Activated CD4-positive, alpha-beta T cell treated with anti-CD3 and anti-CD28 coated beads for 24 hours (primary cell): ENCODE data around the gene GNAI3.
A peak's percentile ranks its signal among the peaks of the same experiment; 100 is the strongest.

ENCODE experiments used
- DNase-seq, 2 donors: peaks; one replicate each; pipeline ENCODE4 v3.0.0-alpha.2; 2020; ENCODE audit warnings: low read depth in 2 of 2

Gene GNAI3

DNA sequence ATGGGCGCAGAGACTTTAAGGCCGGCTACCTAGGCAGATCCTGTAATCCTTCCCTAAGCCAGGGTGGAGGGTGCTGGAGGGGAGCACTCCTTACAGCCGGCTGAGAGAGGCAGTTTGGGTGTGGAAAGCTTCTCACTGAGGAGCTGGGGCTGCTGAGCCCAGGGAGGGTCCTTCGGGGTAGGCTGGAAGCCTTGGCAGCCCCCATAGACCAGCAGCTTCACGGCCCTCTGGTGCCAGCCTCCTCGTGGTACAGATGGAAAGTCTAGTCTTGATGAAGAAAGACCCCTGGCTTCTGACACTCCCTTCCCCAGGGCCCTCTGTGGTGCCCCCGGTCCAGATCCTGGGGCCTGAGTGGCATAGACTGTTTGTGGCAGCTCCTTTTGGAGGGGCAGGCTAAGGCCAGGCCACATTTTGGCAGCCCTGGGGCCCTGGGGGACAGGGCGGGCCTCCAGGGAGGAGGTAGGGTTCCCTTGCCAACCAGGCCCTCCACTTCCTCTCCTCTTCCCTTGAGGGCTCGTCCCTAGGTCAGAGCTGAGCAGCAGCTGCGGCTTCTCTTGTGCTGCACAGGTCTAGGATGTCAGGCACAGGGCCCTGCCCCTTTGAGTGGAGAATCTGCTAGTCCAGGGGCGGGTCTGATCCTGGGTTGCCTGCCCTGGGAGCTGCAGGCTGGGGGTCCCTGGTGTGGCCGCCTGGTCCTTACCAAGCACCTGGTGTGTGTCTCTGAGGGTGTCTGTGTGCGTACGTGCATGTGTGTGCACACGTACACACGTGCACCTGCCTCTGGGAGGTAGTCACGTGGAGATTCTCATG, 76.0 kb downstream of the GNAI3 start:
- DNase-seq: no peak

DNA sequence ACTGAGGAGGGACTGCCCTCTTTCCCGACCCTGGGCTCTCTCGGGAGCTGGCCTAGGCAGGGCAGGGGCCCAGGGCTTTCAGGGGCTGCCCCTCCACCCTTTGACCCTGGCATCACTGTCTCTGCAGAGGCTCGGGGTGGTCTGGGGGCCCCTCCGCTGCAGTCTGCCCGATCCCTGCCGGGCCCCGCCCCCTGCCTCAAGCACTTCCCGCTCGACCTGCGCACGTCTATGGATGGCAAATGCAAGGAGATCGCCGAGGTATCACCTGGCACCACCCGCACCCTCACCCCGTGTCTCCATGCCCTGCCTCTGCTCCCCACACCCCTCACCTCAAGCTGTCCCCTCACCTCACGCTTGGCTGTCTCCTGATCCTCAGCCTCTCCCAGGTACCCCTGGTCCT, 76.8 kb downstream of the GNAI3 start:
- no peak for DNase-seq

DNA sequence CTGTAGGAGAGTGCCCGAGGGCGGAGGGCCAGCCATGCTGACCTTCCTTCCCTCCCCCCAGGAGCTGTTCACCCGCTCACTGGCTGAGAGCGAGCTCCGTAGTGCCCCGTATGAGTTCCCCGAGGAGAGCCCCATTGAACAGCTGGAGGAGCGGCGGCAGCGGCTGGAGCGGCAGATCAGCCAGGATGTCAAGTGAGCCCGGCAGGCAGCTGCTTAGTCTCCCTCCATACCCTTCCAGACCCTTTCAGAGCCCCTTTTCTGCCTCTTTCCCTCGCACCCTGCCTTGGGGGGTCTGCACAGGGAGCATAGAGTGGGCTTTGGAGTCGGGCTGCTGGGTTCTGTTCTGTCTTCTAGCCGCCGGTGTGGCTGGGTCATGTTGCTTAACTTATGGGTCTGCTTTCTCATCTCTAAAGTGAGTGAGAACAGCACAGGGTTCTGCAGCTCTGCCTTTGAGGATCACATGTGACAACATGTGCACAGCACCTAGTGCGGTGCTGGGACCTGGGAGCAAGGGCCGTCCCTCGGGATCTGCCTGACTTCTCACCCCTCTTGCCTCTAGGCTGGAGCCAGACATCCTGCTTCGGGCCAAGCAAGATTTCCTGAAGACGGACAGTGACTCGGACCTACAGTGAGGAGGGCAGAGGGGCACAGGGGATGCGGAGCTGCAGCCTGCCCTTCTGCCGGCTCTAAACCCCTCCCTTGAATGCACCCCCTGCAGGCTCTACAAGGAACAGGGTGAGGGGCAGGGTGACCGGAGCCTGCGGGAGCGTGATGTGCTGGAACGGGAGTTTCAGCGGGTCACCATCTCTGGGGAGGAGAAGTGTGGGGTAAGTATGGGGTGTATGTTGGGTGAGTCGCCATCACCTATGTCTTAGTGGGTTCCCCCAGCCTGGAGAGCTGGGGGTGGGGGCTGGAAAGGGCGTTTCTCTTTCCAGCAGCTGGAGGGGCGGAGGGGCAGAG, 77.5 kb downstream of the GNAI3 start:
- DNase-seq: no peak

DNA sequence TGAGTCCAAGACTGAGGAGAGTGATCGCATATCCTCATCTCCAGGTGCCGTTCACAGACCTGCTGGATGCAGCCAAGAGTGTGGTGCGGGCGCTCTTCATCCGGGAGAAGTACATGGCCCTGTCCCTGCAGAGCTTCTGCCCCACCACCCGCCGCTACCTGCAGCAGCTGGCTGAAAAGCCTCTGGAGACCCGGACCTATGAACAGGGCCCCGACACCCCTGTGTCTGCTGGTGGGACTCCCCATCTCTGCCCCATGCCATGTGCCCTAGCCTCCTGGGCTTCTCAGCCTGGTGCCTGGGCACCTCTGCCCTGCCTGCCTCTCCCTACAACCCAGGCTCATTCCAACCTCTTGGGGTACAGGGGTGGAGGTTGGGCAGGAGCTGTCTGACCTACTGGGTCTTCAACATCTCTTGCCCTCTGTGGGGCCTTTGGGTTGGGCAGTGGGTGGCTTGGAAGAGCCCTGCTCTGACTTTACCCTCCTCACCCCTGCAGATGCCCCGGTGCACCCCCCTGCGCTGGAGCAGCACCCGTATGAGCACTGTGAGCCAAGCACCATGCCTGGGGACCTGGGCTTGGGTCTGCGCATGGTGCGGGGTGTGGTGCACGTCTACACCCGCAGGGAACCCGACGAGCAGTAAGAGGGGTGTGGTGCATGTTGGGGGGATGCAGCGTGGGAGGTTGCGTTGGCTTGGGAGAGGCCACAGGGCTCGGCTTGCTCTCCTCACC, 78.4 kb downstream of the GNAI3 start:
- DNase-seq: no peak

GRCh38 chr1:109627692-109628399, 79.4 kb downstream of the GNAI3 start:
- DNase-seq: no peak

DNA sequence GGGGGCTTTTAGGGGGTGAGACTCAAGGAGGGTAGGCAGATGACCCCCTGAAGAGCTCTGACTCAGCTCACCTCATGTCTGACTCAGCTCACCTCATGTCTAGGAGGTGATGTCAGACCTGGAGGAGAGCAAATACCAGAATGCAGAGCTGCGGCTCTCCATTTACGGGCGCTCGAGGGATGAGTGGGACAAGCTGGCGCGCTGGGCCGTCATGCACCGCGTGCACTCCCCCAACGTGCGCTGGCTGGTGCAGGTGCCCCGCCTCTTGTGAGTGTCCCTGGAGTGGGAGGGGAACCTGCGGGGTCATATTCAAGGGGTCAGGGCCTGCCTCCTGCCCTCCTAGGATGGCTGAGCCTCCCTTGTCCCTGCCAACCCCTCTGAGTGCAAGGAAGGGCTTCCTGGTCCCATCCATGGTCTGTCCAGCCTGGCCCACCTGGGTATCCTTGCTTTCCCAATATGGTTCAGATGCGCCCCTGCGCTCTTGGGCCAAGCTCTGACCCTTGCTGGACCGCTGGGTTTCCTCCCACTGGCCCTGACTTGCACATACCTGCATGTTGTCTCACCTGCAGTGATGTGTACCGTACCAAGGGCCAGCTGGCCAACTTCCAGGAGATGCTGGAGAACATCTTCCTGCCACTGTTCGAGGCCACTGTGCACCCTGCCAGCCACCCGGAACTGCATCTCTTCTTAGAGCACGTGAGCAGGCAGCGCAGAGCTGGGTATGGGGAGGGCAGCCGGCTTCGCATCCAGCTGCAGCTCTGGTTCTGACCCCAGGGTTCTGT, 80.3 kb downstream of the GNAI3 start:
- no peak for DNase-seq

- no peak for DNase-seq
Measured at GRCh38 chr1:109629372-109630030, 81.1 kb downstream of the GNAI3 start.

DNA sequence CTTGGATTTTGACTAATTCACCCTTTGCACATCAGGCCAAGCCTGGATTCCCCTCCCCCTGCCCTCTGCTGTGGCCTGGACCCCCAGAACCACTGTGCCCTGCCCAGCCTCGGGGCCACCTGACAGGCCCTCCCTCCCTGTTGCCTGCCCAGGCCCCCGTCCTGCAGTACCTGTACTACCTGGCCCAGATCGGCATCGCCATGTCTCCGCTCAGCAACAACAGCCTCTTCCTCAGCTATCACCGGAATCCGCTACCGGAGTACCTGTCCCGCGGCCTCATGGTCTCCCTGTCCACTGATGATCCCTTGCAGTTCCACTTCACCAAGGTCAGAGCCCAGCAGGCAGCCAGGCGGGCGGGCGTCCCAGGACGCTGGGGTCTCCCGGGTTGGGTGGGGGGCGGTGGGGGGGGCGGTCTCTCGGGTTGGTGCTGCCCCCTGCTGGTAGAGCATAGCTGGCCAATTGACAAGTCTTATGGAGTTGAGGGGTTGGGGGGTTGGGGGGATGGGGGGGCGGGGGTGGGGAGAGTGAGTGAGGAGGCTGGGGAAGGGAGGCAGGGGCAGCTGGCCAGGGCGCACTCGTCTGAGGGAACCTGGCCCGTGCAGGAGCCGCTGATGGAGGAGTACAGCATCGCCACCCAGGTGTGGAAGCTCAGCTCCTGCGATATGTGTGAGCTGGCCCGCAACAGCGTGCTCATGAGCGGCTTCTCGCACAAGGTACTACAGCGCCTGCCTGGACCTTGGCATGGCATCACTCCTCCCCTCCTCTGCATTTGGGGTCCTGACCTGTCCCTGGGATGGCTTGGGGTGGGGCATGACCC, 81.9 kb downstream of the GNAI3 start:
- peak in 1 of 2 donors; percentile 43 for DNase-seq

GRCh38 chr1:109630898-109631512, 82.6 kb downstream of the GNAI3 start:
- DNase-seq: no peak

- DNase-seq: no peak
Measured at GRCh38 chr1:109631513-109632505, 83.4 kb downstream of the GNAI3 start.

GRCh38 chr1:109632671-109633346, 84.4 kb downstream of the GNAI3 start:
- DNase-seq: no peak

GRCh38 chr1:109634292-109634691, 85.9 kb downstream of the GNAI3 start:
- no peak for DNase-seq

GRCh38 chr1:109634771-109635750, 86.6 kb downstream of the GNAI3 start:
- no peak for DNase-seq

DNA sequence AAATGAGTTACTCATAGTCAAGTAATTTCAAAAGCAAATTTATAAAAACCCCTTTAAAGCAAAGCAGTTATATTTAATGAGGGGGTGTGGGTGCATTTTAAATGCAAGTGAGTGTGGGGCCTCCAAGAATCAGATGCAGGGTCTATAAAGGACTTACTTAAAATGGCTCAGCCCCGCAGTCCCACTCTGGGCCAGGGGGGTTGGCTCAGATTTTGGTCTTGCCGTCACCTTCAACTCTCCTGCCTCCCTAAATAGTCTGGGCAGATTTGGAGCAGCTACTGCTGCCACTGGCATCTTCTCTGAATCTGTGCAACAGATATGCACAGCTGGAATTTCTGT, 87.4 kb downstream of the GNAI3 start:
- no peak for DNase-seq

- DNase-seq: no peak
Measured at GRCh38 chr1:109636201-109636952, 88.0 kb downstream of the GNAI3 start.
